Endothelial cell of umbilical vein (primary cell): Measurements from ENCODE around the gene OR2AE1. TPM values are rescaled to one million over a fixed set of nuclear protein-coding genes. Genes with fewer than 3 reads are reported as not detected.

Source experiments
- BruUV-seq: library from RNA; stranded (reverse); fragments of 400-500 nt; replicated peaks from 2 replicates; lab custom pipeline; 2021; lab: Mats Ljungman, UMichigan
- CTCF ChIA-PET: fragments of 300-600, 350-600 bp; sonication (Branson Sonifier 250); formaldehyde crosslinking; loops from one replicate; lab custom pipeline; 2021; ENCODE audit warnings: antibody characterized with exemption, inconsistent platforms; lab: Charles Lee
- POLR2A ChIA-PET: fragments of 300-600, 350-600 bp; sonication (Branson Sonifier 250); formaldehyde crosslinking; loops from one replicate; lab custom pipeline; 2021; ENCODE audit warnings: antibody characterized with exemption, inconsistent platforms; lab: Charles Lee
- DNase-seq: peaks from one replicate; pipeline ENCODE4 v3.0.0-alpha.2; 2011; ENCODE audit warnings: low read depth, low spot score
- FAIRE-seq: peaks from 2 replicates; lab custom pipeline; 2011; peaks lifted over from hg19 to GRCh38; lab: Jason Lieb, UNC
- H2AFZ ChIP-seq: 2 replicates; pipeline ENCODE4 v1.6.0; 2012; ENCODE audit warnings: low read depth, low read length, control low read depth, inconsistent platforms
- H3K27ac ChIP-seq: 2 replicates; pipeline ENCODE4 v1.5.1; 2011; ENCODE audit warnings: low read depth, mild to moderate bottlenecking, control low read depth, low read length, moderate library complexity; ENCODE audit not compliant: insufficient read depth
- H3K27me3 ChIP-seq, 2 experiments: 2 replicates each; pipeline versions ENCODE4 v1.6.0 to v1.6.1; 2011; ENCODE audit warnings: low read length in 2 of 2, mixed read lengths in 1 of 2; ENCODE audit not compliant: control insufficient read depth in 2 of 2, insufficient read depth in 2 of 2
- H3K36me3 ChIP-seq, 2 experiments: 2 replicates in 1 of 2; 3 replicates in 1 of 2; pipeline ENCODE4 v1.5.1; 2011; ENCODE audit warnings: low read length in 2 of 2, mild to moderate bottlenecking in 1 of 2, moderate library complexity in 1 of 2; ENCODE audit not compliant: control insufficient read depth in 2 of 2, insufficient read depth in 2 of 2; ENCODE audit errors: extremely low read depth in 1 of 2
- H3K4me1 ChIP-seq: 3 replicates; pipeline ENCODE4 v1.5.1; 2011; ENCODE audit warnings: mild to moderate bottlenecking, low read length; ENCODE audit not compliant: control insufficient read depth, insufficient read depth; ENCODE audit errors: extremely low read depth
- H3K4me2 ChIP-seq: 2 replicates; pipeline ENCODE4 v1.6.1; 2011; ENCODE audit warnings: low read length, control low read depth, mixed read lengths; ENCODE audit not compliant: insufficient read depth
- H3K4me3 ChIP-seq, 3 experiments: fragments of 200-600 bp in 1 of 3; sonication (generic), shearing (Covaris generic) in 1 of 3; replicated peaks in 1 of 3; 2 replicates each; pipeline ENCODE4 v1.5.1; 2011 to 2016; ENCODE audit warnings: control low read depth in 3 of 3, low read length in 3 of 3, mild to moderate bottlenecking in 2 of 3, inconsistent platforms in 1 of 3, low read depth in 1 of 3, moderate library complexity in 1 of 3; ENCODE audit not compliant: insufficient read depth in 1 of 3
- H3K79me2 ChIP-seq: 2 replicates; pipeline ENCODE4 v1.6.0; 2012; ENCODE audit warnings: low read length, inconsistent platforms; ENCODE audit not compliant: control insufficient read depth, insufficient read depth
- H3K9ac ChIP-seq: replicated peaks from 2 replicates; pipeline ENCODE3; 2011; ENCODE audit warnings: low read length, control low read depth; ENCODE audit not compliant: insufficient read depth; ENCODE audit errors: extremely low read depth
- H3K9me1 ChIP-seq: replicated peaks from 3 replicates; pipeline ENCODE4 v1.6.0; 2011; ENCODE audit warnings: mild to moderate bottlenecking, low read length; ENCODE audit not compliant: control insufficient read depth, insufficient read depth; ENCODE audit errors: extremely low read depth
- H3K9me3 ChIP-seq: replicated peaks from 2 replicates; pipeline ENCODE4 v1.5.1; 2012; ENCODE audit warnings: low read length, inconsistent platforms; ENCODE audit not compliant: control insufficient read depth, insufficient read depth
- H4K20me1 ChIP-seq: replicated peaks from 2 replicates; pipeline ENCODE3; 2011; ENCODE audit warnings: mild to moderate bottlenecking, low read length; ENCODE audit not compliant: control insufficient read depth, insufficient read depth; ENCODE audit errors: extremely low read depth
- EZH2 ChIP-seq: IDR thresholded peaks from 2 replicates; pipeline ENCODE4 v1.6.1; 2012; ENCODE audit warnings: borderline replicate concordance, low read depth, mild to moderate bottlenecking, moderate library complexity, low read length, inconsistent platforms; ENCODE audit not compliant: severe bottlenecking
- FOS ChIP-seq: IDR thresholded peaks from 2 replicates; pipeline ENCODE4 v1.6.1; 2011; ENCODE audit warnings: mild to moderate bottlenecking, low read length, moderate library complexity, borderline replicate concordance; ENCODE audit not compliant: insufficient read depth
- GATA2 ChIP-seq: IDR thresholded peaks from 2 replicates; pipeline ENCODE4 v1.7.0; 2011; ENCODE audit warnings: low read depth, mild to moderate bottlenecking, moderate library complexity, mixed read lengths, low read length; ENCODE audit not compliant: insufficient read length, insufficient read depth
- JUN ChIP-seq: IDR thresholded peaks from 2 replicates; pipeline ENCODE4 v1.6.1; 2011; ENCODE audit warnings: borderline replicate concordance, low read depth; ENCODE audit not compliant: insufficient read length, insufficient read depth
- MYC ChIP-seq: IDR thresholded peaks from one replicate; pipeline ENCODE4 v1.6.1; 2011; ENCODE audit warnings: mild to moderate bottlenecking, low read depth, low read length
- dilution Hi-C: fragments of 300-500 bp; cut with MboI; formaldehyde crosslinking; loops from one replicate; pipeline ENCODE4 v1.15.0; 2019; ENCODE audit warnings: low sequenced_read_pairs; ENCODE audit not compliant: extremely low pct_ligation_motif_present
- intact Hi-C: fragments of 100-400 bp; cut with micrococcal nuclease; formaldehyde crosslinking; loops from one replicate; pipeline ENCODE4 v1.10.0; 2022
- polyA plus RNA-seq, 4 experiments: library from polyadenylated mRNA; depleted of rRNA in 3 of 4; stranded (reverse) in 3 of 4; unstranded in 1 of 4; fragments of >200 nt; gene quantifications; 2 replicates each; pipeline versions ENCODE4 v1.2.1 to v1.2.3, GENCODE V29; 2011 to 2012; ENCODE audit warnings: missing spikeins in 1 of 4
- total RNA-seq: library from RNA; stranded (reverse); gene quantifications from 2 replicates; pipeline ENCODE4 v1.2.3, GENCODE V29; 2021
- TF ChIP-seq, protein P1 (sequence below): IDR thresholded peaks from 2 replicates; pipeline ENCODE4 v1.6.1; 2011; ENCODE audit not compliant: insufficient read depth, insufficient read length
- TF ChIP-seq, protein P2 (sequence below), 2 donors: IDR thresholded peaks; 1 replicate in 1 of 2; 2 replicates in 1 of 2; pipeline ENCODE4 v1.5.1; 2011; ENCODE audit warnings: low read length in 2 of 2, mild to moderate bottlenecking in 2 of 2, moderate library complexity in 2 of 2, control low read depth in 1 of 2, inconsistent platforms in 1 of 2, low read depth in 1 of 2; ENCODE audit not compliant: insufficient read depth in 1 of 2; ENCODE audit errors: extremely low read depth in 1 of 2

The OR2AE1 gene
- total and polyA plus RNA-seq, 2 donors (not counting 3 experiments of a cell fraction or from before 2014, with no cell fraction given), result 0.18 TPM; not detected in 1

DNA sequence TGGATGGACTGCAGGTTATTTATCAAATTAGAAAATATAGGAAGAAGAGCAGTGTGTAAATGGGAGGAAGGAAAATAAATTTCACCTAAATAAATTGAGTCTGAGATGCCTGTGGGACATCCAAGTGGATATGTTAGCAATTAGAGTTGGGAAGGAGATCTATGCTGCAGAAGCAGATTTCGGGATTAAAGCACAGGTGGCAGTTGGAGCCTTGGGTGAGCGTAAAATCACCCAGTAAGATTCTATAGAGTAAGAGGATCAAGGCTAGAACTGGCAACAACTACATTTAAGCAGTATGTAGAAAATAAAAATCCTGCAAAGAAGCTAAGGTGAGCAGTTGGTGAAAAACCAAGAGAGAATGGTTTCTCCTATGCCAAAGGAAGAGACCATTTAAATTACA, 34.1 kb upstream of the OR2AE1 start:
- CTCF ChIA-PET, result interaction anchor here (1.3 kb wide), 1 partner anchor 12 kb away, joined by 3 read pairs; no protein-coding TSS in a partner anchor

More for the DNA sequence above, 34.1 kb upstream of the OR2AE1 start:
- Histone ChIP-seq H3K4me2 (no peak overlapping the region), H4K20me1 (peaks cover 3% of the 10 kb centered on the region), H3K79me2 (peaks cover 36% of the 10 kb centered on the region), H3K27ac (no peak overlapping the region), H2AFZ (no peak overlapping the region), H3K9me3 (no peaks in the 10 kb centered on the region), H3K9ac (no peak overlapping the region), H3K36me3 (peaks cover 15 to 16% of the 10 kb centered on the region in 2 experiments), H3K27me3 (no peaks in the 10 kb centered on the region), H3K4me3 (no peak overlapping the region), H3K4me1 (no peaks in the 10 kb centered on the region), H3K9me1 (no peaks in the 10 kb centered on the region)
- BruUV-seq, result no TSS peak
- POLR2A ChIA-PET, result no interaction called here
- FAIRE-seq, result no peak
- intact Hi-C loops (loop anchor here (10.0 kb wide), 1 partner anchor 174 kb away; the partner anchor contains the start of genes COPS6 and ZNF3), dilution Hi-C loops (no loop called here)
- no peak for TF ChIP-seq JUN
- TF ChIP-seq MYC, result no peak
- TF ChIP-seq FOS, result no peak
- TF ChIP-seq, protein P1, sequence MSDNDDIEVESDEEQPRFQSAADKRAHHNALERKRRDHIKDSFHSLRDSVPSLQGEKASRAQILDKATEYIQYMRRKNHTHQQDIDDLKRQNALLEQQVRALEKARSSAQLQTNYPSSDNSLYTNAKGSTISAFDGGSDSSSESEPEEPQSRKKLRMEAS, result no peak
- no peak for TF ChIP-seq GATA2
- TF ChIP-seq, protein P2, sequence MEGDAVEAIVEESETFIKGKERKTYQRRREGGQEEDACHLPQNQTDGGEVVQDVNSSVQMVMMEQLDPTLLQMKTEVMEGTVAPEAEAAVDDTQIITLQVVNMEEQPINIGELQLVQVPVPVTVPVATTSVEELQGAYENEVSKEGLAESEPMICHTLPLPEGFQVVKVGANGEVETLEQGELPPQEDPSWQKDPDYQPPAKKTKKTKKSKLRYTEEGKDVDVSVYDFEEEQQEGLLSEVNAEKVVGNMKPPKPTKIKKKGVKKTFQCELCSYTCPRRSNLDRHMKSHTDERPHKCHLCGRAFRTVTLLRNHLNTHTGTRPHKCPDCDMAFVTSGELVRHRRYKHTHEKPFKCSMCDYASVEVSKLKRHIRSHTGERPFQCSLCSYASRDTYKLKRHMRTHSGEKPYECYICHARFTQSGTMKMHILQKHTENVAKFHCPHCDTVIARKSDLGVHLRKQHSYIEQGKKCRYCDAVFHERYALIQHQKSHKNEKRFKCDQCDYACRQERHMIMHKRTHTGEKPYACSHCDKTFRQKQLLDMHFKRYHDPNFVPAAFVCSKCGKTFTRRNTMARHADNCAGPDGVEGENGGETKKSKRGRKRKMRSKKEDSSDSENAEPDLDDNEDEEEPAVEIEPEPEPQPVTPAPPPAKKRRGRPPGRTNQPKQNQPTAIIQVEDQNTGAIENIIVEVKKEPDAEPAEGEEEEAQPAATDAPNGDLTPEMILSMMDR (IDR thresholded peaks at IDR 0.05; ENCODE audit: extremely low read depth in 1 of 2, insufficient read depth in 1 of 2, low read depth in 1 of 2, low read length in 2 of 2), result no peak
- no peak for TF ChIP-seq EZH2
- no peak for DNase-seq
